Amygdala (tissue), 56 donors: ENCODE results near the gene CREBBP.
"Not testable (repeated sequence)": the region's sequence is repeated elsewhere in the genome, so short reads cannot be mapped to it uniquely, and the experiment has no call there.

Experiments used
- DNase-seq, 56 donors: peaks; one replicate each; lab custom pipeline; 2025; lab: John Stamatoyannopoulos, UW

CREBBP gene

DNA sequence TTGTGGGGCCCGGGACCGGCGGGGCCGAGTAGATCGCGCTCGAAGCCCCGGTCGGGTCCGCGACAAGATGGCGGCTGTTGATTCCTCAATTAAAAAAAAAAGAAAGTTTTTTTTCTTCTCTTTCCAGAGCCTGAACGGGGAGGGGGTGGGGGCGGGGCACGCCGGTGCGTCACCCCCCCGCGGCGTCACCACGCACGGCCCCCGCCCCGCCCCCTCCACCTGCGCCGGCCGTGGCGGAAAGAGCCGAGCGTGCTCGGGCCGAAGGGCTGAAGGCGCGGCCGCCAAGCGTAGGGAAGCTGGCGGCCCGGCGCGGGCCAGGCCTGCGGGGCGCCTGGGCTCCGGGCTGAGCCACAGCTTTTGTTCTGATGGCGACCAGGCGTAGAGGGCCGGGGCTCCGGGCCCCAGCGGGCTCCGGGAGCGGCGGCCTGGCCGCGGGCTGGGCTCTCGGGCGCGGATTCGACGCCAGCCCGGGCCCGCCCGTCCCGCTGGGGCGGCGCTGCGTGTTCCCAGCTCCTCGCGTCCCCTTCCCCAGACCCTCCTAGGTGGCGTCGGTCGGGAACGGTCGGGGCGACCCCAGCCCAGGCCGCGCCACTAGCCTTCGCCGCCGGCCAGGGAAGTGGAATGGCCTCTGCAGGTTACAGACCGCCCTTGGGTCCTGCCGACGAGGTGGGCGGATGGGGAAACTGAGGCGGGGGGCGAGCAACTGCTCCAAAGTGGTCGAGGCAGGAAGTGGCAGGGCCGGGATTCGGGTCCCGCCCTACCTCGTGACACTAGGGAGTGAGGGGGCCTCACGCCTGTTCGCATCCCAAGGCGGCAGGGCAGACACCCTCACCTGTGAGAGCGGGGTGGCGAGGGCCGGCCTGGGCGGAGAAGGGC lies at the start of gene CREBBP:
Gene CREBBP (minus strand): TSS at position 91 of the 876 bp plus-strand sequence. CDS start 797 bp downstream, outside the sequence.
- DNase-seq = peak in 54 of 56 donors; percentile 14 to 92 (median 70)

DNA sequence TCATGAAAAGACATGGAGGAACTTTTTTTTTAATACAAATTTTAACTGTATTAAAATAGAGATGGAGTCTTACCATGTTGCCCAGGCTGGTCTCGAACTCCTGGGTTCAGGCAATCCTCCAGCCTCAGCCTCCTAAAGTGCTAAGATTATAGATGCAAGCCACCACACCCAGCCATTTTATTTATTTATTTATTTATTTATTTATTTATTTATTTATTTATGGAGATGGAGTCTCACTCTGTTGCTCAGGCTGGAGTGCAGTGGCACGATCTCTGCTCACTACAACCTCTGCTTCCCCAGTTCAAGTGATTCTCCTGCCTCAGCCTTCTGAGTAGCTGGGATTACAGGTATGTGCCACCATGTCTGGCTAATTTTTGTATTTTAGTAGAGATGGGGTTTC lies 46.6 kb upstream of the CREBBP start:
- not testable (repeated sequence) for DNase-seq

GRCh38 chr16:3924763-3925162 lies 44.2 kb upstream of the CREBBP start:
- DNase-seq = no peak

DNA sequence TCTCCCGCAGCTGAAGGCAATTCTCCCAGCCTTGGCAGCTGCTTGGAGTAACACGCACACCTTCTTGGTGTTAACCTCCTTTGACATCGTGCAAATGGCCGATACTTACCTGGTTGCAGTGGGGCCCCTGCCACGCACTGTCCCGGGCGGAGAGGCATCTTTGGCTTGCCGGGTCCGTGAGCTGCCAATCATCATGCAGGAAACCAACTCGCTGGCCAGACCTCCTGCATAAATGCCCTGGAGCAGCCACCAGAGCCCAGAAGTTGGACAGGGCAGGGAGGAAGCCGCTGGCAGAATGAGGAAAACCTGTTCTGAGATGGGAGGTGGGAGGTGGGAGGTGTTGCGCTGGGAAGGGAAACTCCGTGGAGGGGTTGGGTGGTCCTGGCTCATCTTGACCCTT lies 41.7 kb upstream of the CREBBP start:
- DNase-seq = no peak

GRCh38 chr16:3920206-3920605 lies 39.7 kb upstream of the CREBBP start:
- no peak for DNase-seq

DNA sequence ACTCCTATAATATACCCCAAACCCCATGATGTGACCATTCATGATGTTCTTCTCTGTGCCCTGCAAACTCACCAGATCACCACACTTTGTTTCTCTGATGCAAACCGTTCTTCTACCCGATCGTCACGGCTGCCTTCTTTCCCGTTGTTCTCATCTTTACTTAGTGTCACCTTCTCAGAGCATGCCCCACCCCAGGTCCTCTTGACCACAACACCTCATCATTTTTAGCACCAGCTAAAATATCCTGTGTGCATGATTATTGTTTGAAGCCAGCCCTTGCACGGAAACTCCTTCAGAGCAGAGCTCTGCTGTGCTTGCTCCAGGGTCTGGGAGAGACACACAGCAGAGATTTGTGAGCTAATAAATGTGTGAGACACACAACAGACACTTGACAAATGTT lies 38.9 kb upstream of the CREBBP start:
- DNase-seq = no peak

GRCh38 chr16:3915426-3916260 lies 35.1 kb upstream of the CREBBP start:
- no peak for DNase-seq

- no peak for DNase-seq
Measured at GRCh38 chr16:3912897-3913296, 32.4 kb upstream of the CREBBP start.

- no peak for DNase-seq
Measured at GRCh38 chr16:3912373-3912772, 31.9 kb upstream of the CREBBP start.

GRCh38 chr16:3911741-3912140 lies 31.2 kb upstream of the CREBBP start:
- DNase-seq = not testable (repeated sequence)

- DNase-seq = no peak
Measured at GRCh38 chr16:3909791-3910583, 29.5 kb upstream of the CREBBP start.

DNA sequence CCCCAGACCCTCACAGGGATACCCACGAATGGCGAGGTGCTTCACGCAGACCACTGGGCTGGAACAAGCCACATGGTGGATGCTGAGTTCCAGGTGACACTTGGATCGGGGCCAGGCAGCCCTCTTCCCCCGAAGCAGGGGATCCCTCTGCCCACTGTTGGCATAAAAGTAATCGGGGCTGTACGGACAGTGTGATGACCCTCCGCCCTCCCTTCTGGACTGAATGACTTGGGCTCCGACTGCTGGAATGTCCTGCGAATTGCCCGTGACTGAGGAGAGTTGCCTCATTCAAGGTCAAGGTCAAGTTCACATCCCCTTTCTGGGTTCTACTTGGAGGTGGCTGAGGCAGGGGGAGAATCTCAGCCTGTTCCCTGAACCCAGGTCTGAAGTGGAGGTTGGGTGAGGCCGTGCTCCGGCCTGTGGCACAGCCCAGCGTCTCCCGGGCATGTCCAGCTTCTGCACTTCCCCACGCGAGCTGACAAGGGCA lies 28.5 kb upstream of the CREBBP start:
- no peak for DNase-seq

GRCh38 chr16:3907586-3907985 lies 27.1 kb upstream of the CREBBP start:
- no peak for DNase-seq

DNA sequence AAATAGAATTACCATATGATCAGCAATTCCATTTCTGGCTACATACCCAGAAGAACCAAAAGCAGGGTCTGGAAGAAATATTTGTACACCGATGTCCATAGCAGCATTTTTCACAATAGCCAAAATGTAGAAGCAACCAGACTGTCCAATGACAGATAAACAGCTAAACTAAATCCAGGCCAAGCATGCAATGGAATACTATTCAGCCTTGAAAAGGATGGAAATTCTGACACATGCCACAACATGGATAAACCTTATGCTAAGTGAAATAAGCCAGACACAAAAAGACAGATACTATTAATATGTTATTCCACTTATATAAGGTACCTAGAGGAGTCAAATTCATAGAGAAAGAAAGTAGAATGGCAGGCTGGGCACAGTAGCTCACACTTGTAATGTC lies 25.9 kb upstream of the CREBBP start:
- DNase-seq = no peak

DNA sequence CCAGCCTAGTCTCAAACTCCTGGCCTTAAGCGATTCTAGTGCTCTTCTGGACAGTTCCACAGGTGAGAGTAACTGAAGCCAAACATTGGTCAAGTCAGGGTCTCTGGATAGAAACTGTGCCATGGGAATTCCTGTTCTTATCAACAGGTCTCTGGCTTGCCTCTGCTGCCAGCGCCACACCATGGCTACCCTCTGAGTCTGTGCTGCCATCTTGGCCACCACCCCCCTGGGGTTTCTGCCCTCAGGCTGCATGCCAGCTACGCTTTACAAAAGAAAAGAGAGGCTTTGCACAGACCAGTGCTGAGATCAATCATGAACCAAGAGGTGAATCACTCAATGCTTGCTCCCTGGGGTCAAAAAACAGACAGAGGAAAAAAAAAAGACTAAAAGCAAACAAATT lies 24.4 kb upstream of the CREBBP start:
- no peak for DNase-seq

DNA sequence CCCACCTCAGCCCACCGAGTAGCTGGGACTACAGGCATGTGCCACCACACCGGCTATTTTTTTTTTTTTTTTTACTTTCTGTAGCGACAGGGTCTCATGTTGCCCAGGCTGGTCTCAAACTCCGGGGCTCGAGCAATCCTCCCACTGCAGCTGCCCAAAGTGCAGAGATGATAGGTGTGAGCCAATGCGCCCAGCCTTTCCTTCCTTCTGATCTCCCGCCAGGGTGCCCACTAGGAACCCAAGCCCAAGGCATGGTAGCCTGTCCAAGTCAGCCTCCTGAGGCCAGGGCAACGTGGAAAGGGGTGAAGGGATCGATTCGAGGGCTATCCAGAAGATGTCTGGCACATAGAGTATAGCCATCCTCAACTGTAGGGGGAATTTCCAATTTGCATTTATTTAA lies 9.6 kb upstream of the CREBBP start:
- DNase-seq = no peak

GRCh38 chr16:3889059-3889458 lies 8.5 kb upstream of the CREBBP start:
- no peak for DNase-seq

- DNase-seq = not testable (repeated sequence)
Measured at GRCh38 chr16:3885999-3886398, 5.5 kb upstream of the CREBBP start.

DNA sequence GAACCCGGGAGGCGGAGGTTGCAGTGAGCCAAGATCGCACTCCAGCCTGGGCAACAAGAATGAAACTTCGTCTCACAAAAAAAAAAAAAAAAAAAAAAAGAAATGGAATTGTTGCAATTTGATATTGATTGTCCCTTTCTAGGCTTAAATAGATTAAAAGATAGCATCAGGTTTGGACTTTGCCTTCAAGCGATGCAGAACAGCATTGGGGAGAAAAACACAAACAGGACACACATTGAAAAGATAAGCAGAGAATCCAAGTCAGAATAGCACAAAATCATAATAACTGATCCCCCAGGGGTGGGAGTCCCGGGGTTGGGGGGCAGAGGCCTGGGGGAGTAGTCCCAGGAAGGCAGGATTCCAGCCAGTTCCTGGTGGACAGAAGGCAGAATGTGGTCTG lies 3.9 kb upstream of the CREBBP start:
- no peak for DNase-seq

DNA sequence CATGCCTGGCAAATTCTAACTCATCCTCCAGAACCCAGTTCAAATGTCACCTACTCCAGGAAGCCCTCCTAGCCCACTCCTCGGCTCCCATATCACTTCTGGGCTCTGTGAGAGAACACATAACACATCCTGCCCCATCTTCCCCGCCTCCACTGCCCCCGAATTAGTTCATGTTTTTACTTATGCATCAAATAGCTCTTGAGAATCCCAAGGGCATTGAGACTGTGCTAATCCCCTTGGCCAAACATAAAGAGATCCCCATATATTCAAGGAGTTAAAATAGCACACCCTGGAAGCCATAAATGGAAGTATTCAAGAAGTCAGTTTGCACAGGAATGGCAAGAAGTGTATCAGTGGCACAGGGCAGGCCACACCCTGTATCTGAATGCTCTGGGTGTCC lies 2.0 kb upstream of the CREBBP start:
- DNase-seq = no peak
